Heart left ventricle (tissue), 13 donors: ENCODE results near the gene REM2.

Source experiments
- POLR2A ChIP-seq, 2 donors: fragments of 450-650 bp; IDR thresholded peaks; one replicate each; pipeline ENCODE4 v1.6.1; 2017; ENCODE audit warnings: antibody characterized with exemption in 2 of 2, mild to moderate bottlenecking in 2 of 2, moderate library complexity in 2 of 2
- TF ChIP-seq, protein P1 (sequence below), 12 donors: fragments of 200-600 bp; sonication (generic) in 4 of 12; IDR thresholded peaks; one replicate each; pipeline versions ENCODE4 v1.5.0 to v1.8.0; 2018 to 2022; ENCODE audit warnings: antibody characterized with exemption in 12 of 12, mild to moderate bottlenecking in 5 of 12
- donor health status: ischemic (EF 13 %, LVEDD 7.1; RV severe dilation, severe dysfunction).
- donor health status: DM: no; HTN: yes; CAD: no.
- donor health status: DM: no; HTN: no; CAD: no.
- donor health status: ischemic (EF 25% LVEDD 6.9; RV normal size, moderate dysfunction).
- donor health status: ischemic (EF 25% LVEDD 5.7; RV mildly dilated, moderate dysfunction).
- donor health status: ischemic (EF 35%, LVEDD 5.7; RV mildly dilated, moderate dysfunction).
- donor health status: nonischemic (EF 11% LVEDD 7.7; RV severe dilation, severe dysfunction).
- donor health status: DM: yes; HTN: yes; CAD: no.
- donor health status: PGD.
- donor health status: ischemic (EF 29% LVEDD 5.4; RV normal size, mild dysfunction).
- donor health status: nonischemic (EF 23%, LVEDD 6.1; RV moderate dilation, normal function).

DNA sequence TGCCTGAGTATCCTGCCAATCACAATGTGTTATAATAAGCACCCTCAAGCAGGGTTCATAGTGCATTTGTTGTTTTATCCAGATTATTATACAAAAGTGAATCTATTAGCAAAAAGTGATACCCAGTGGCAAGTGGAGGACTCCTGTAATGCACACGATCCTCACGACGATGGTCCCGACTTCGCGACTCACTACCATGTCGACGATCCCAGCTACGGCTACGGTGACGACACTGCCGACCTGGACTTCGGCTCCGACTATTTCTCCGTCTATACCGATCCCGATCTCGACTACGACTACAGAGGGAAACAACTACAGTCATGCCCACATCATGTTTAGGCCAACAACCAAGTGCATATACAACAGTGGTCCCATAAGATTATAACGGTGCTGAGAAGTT lies 23.1 kb downstream of the REM2 start:
- no peak for TF ChIP-seq POLR2A (IDR thresholded peaks at IDR 0.05)
- TF ChIP-seq, protein P1, sequence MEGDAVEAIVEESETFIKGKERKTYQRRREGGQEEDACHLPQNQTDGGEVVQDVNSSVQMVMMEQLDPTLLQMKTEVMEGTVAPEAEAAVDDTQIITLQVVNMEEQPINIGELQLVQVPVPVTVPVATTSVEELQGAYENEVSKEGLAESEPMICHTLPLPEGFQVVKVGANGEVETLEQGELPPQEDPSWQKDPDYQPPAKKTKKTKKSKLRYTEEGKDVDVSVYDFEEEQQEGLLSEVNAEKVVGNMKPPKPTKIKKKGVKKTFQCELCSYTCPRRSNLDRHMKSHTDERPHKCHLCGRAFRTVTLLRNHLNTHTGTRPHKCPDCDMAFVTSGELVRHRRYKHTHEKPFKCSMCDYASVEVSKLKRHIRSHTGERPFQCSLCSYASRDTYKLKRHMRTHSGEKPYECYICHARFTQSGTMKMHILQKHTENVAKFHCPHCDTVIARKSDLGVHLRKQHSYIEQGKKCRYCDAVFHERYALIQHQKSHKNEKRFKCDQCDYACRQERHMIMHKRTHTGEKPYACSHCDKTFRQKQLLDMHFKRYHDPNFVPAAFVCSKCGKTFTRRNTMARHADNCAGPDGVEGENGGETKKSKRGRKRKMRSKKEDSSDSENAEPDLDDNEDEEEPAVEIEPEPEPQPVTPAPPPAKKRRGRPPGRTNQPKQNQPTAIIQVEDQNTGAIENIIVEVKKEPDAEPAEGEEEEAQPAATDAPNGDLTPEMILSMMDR (IDR thresholded peaks at IDR 0.05) = no peak
